Hematopoietic multipotent progenitor cell treated with erythropoietin and hydrocortisone succinate and interleukin-3 and kit ligand, for 15 days (in vitro differentiated cells): ENCODE results near the gene ATG4A.
A peak's percentile ranks its signal among the peaks of the same experiment; 100 is the strongest.

Experiments used
- DNase-seq: peaks from one replicate; pipeline ENCODE4 v3.0.0-alpha.2; 2015; ENCODE audit warnings: low spot score

ATG4A gene

GRCh38 chrX:108123591-108124366 is 32.2 kb downstream of the ATG4A start:
- no peak for DNase-seq

- DNase-seq = no peak
These were observed 35.1 kb downstream of the ATG4A start for GRCh38 chrX:108126661-108127060.

GRCh38 chrX:108127152-108127551 is 35.6 kb downstream of the ATG4A start:
- DNase-seq = no peak

GRCh38 chrX:108130889-108131288 is 39.3 kb downstream of the ATG4A start:
- no peak for DNase-seq

GRCh38 chrX:108131471-108131870 is 39.9 kb downstream of the ATG4A start:
- DNase-seq = no peak

GRCh38 chrX:108132034-108132433 is 40.5 kb downstream of the ATG4A start:
- DNase-seq = no peak

- DNase-seq = no peak
These were observed 41.3 kb downstream of the ATG4A start for GRCh38 chrX:108132876-108133275.

- DNase-seq = no peak
These were observed 43.1 kb downstream of the ATG4A start for GRCh38 chrX:108134724-108135123.

GRCh38 chrX:108138814-108139702 is 47.5 kb downstream of the ATG4A start:
- DNase-seq = peak; percentile 53

GRCh38 chrX:108148524-108148923 is 56.9 kb downstream of the ATG4A start:
- DNase-seq = no peak

GRCh38 chrX:108156082-108156481 is 64.5 kb downstream of the ATG4A start:
- no peak for DNase-seq

- DNase-seq = no peak
These were observed 65.4 kb downstream of the ATG4A start for GRCh38 chrX:108156934-108157466.

- no peak for DNase-seq
These were observed 66.0 kb downstream of the ATG4A start for GRCh38 chrX:108157628-108158027.

GRCh38 chrX:108159028-108159670 is 67.6 kb downstream of the ATG4A start:
- DNase-seq = no peak

- DNase-seq = no peak
These were observed 68.7 kb downstream of the ATG4A start for GRCh38 chrX:108160309-108160708.

GRCh38 chrX:108162265-108162664 is 70.7 kb downstream of the ATG4A start:
- DNase-seq = no peak

- no peak for DNase-seq
These were observed 71.9 kb downstream of the ATG4A start for GRCh38 chrX:108163333-108164082.

- no peak for DNase-seq
These were observed 74.0 kb downstream of the ATG4A start for GRCh38 chrX:108165383-108166111.

- DNase-seq = no peak
These were observed 75.8 kb downstream of the ATG4A start for GRCh38 chrX:108167211-108167872.

GRCh38 chrX:108168961-108169740 is 77.6 kb downstream of the ATG4A start:
- DNase-seq = no peak
